Globus pallidus (tissue), 1 donor: Measurements from ENCODE around the gene ELP1.
"Not testable (repeated sequence)": the region's sequence is repeated elsewhere in the genome, so short reads cannot be mapped to it uniquely, and the experiment has no call there.

ENCODE experiments used
- DNase-seq: peaks from one replicate; pipeline ENCODE4 v3.0.0-alpha.2; 2015; ENCODE audit warnings: low spot score

The ELP1 gene

DNA sequence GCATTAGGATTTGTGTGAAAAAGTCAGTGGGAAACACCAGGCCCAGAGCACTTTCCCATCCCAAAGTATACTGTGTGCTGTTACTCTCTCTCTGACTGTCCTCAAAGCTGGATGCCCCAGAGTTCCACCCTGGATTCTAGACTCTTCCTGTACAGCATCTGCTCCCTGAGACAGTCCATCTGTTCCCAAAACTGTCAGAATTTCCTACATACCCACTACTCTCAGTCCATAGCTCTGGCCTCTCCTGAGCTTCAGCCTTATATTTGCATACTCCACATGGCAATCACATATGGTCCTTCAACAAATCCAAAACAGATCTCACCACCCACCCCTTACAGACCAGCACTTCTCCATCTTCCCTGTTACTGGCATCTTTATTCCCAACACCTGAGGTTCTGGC is 9.5 kb downstream of the ELP1 start:
- no peak for DNase-seq

DNA sequence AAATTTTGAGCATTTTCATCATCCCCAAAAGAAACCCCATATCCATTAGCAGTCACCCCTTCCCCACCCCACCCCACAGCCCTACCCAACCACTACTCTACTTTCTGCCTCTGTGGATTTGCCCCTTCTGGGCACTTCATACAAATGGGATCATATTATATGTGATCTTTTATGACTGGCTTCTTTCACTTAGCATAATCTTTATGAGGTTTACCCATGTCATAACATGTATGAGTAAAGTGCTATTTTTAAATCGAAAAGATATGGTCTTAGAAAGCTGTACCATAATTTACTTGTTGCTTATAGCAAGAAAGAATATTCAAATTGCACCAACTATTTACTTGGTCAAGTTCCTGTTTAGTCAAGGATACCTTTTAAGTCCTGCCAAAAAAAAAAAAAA is 12.7 kb downstream of the ELP1 start:
- no peak for DNase-seq

DNA sequence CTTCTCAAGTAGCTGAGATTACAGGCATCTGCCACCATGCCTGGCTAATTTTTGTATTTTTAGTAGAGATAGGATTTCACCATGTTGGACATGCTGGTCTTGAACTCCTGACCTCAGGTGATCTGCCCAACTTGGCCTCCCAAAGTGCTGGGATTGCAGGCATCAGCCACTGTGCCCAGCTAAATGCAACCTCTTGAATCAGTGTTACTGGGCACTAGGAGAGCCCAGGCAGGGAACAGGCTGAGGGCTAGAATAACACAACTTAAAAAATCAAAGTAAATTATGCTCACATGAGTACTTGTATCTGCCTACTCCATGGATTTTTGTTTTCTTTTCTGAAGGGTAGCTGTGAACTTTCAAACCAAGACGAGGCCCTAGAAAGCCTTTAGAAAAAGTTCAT is 13.5 kb downstream of the ELP1 start:
- DNase-seq: not testable (repeated sequence)

DNA sequence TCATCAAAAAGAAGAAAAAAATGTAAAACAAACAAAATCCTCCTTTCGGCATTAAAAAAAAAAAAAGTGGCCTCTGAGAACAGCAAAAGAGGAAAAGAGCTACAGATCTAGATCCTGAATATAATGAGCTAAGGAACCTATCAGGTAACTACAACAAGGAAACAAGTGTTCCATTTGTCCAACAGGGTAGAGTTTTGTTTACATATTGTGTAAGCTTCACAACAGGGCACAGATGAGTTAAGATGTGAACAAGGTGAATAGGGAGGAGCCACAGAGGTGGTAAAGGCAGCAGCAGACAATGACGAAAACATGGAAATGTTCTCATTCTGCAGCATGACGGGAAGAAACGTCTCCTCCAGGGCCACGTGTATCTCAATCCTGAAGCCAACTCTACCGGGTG is 14.4 kb downstream of the ELP1 start:
- DNase-seq: no peak

DNA sequence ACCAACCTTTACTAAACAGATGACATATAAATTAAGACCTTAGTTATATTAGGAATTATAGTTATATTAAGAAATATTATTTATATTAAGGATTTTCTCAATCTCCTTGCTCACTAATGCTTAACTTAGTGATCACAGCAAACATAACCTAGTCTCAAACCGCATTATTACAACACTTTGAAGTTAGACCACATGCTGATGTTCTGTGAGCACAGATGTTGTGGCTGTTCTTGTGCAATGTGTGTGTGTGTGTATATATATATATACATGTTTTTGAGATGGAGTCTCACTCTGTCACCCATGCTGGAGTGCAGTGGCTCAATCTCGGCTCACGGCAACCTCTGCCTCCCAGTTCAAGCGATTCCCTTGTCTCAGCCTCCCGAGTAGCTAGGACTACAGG is 20.5 kb downstream of the ELP1 start:
- DNase-seq: no peak

GRCh38 chr9:108911820-108912219 is 22.1 kb downstream of the ELP1 start:
- no peak for DNase-seq

GRCh38 chr9:108910914-108911313 is 23.0 kb downstream of the ELP1 start:
- DNase-seq: no peak

GRCh38 chr9:108910402-108910801 is 23.5 kb downstream of the ELP1 start:
- no peak for DNase-seq

GRCh38 chr9:108905494-108905893 is 28.4 kb downstream of the ELP1 start:
- DNase-seq: no peak

GRCh38 chr9:108904161-108904560 is 29.8 kb downstream of the ELP1 start:
- no peak for DNase-seq

- DNase-seq: no peak
Observed at GRCh38 chr9:108903420-108904103, 30.4 kb downstream of the ELP1 start.

- DNase-seq: no peak
Observed at GRCh38 chr9:108900176-108900575, 33.7 kb downstream of the ELP1 start.

- not testable (repeated sequence) for DNase-seq
Observed at GRCh38 chr9:108899023-108899695, 34.8 kb downstream of the ELP1 start.

DNA sequence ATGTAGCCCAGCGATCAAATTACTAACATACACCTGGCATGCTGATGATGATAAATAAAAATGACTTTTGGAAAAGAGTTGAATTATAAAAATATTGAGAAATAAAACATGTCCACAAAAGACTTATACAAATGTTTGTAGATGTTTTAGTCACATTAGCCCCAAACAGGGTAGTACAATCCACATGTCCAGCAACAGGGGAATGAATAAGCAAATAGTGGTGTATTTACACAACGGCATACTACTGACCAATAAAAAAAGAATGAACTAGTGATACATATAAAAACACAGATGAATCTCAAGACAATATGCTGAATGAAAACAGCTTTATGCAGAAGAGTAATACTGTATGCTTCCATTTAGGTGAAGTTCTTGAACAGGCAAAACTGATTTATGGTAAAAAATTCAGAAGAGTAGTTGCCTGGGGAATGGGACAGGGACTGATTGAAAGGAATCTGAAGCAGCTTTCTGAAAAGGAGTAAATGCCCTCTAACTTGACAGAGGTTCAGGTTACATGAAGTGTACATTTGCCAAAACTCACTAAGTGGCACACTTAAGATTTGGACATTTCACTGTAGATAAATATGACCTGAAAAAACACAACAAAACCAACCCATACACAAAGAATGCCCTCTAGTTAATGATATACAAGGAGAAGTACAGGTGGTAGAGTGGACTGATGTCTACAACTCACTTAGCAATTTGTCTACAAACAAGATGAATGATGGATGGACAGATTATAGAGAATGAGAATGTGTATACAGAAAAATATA is 36.4 kb downstream of the ELP1 start:
- no peak for DNase-seq

DNA sequence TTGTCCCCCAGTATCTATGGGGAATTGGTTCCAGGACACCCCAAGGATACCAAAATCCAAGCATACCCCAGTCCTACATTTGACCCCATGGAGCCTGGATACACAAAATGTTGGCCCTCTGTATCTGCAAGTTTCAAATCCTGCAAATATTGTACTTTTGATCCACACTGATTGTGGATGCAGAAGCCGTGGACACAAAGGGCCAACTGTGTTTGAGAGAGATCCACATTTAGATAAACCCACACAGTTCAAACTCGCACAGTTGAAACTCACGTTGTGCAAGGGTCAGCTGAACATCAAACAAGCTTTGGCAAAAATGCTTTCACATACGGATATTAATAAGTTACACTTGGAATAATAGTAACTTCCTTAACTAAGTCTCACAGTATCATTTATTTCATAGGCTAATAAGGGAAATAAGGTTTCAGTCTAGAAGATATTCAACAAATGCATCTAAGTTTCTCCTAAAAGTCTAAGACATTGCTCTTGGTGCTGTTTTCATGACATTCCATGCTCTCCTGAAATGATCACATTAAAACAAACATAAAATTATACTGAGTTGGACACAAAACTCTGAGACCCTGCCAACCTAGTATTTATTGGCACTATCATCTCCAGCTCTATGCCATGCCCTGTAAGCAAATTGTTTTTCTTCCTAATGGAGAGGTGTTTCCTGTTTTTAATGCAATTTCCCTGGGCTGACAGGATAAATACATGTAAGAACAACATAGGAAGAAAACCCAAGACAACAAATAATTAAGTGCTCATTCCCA is 39.5 kb downstream of the ELP1 start:
- DNase-seq: no peak

GRCh38 chr9:108889649-108890067 is 44.3 kb downstream of the ELP1 start:
- no peak for DNase-seq

DNA sequence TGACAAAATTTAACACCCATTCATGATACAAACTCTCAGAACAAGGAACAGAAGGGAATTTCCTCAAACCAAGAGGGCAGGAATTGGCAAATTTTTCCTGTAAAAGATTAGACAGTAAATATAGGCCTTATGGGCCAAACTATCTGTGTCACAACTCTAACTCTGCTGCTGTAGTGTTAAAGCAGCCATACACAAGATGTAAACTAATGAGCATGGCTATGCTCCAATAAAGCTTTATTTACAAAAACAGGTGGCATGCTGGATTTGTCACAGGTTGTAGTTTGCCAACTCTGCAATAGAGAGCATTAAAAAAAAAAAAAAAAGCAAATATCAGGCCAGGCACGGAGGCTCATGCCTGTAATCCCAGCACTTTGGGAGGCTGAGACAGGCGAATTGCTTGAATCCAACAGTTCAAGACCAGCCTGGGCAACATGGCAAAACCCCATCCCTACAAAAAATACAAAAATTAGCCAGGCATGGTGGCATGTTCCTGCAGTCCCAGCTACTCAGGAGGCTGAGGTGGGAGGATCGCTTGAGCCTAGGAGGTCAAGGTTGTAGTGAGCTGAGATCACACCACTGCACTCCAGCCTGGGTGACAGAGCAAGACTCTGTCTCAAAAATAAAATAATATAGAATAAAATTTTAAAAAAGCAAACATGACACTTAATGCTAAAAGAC is 47.2 kb downstream of the ELP1 start:
- DNase-seq: not testable (repeated sequence)

GRCh38 chr9:108885643-108886348 is 48.1 kb downstream of the ELP1 start:
- DNase-seq: no peak

GRCh38 chr9:108884701-108885100 is 49.2 kb downstream of the ELP1 start:
- no peak for DNase-seq

GRCh38 chr9:108883085-108883484 is 50.8 kb downstream of the ELP1 start:
- DNase-seq: no peak
